Suppressor macrophage (primary cell): ENCODE measurements around the gene AKAP13.
A peak's percentile ranks its signal among the peaks of the same experiment; 100 is the strongest.

Source experiments
- DNase-seq, 4 experiments: peaks; one replicate each; pipeline ENCODE4 v3.0.0-alpha.2; 2020 to 2022

AKAP13 gene

DNA sequence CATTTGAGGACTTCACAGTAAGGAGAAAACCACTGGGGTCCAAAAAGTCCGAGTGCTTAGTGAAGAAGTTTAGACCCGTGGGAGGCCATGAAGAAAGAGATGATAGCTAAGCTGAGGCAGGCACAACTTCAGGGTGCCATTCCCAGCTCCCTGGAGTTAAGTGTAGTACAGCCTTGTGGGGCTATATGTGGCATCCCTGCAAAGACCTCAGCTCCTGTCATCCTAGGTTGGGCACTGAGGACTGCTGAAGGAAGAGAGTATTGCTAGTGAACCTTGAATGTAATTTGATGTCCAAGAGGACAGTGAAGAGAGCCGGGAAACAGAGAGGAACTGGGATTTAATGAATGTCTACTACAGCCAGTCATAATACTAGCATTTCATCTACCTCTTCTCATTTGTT is 162.1 kb downstream of the AKAP13 start:
- no peak for DNase-seq

DNA sequence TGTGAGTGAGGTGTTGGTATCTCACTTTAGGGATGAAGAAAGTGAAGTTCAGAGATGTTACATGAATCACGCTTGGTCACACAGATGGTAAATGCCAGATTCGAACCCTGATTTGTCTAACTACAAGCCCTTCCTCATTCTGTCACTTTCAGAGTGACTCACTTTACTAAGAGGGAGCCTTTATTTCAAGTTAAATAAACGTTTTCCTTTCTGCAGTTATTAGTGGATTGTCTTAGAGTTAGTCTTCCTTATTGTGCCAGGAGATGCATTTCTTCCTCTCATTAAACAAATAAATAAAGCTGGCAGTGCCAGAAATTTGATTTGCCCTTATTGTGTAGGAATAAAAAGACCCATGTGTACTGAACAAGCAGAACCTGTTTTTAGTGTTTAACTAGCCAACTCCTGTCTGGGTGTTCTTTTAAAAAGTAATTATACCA is 162.5 kb downstream of the AKAP13 start:
- DNase-seq = peak in 3 of 4 experiments; percentile 7 to 50 (median 43)

GRCh38 chr15:85543741-85544155 is 163.3 kb downstream of the AKAP13 start:
- peak; percentile 47 to 75 (median 62) for DNase-seq

- peak; percentile 68 to 97 (median 84) for DNase-seq
Observed at GRCh38 chr15:85545185-85545584, 164.8 kb downstream of the AKAP13 start.

DNA sequence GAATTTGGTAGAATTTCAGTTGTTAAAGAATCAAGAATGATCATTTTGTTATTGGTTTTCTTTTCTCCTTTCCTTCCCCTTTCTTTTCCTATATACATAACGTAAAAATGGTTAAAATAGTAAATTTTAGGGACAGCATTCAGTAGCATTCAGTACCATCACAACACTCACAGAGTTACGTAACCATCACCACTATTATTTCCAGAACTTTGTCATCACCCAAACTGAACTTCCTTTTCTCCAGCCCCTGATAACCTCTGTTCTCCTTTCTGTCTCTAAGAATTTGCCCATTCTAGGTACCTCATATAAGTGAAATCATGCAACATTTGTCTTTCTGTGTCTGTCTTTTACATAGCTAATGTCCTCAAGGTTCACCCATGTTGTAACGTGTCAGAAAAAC is 165.3 kb downstream of the AKAP13 start:
- peak; percentile 52 to 88 (median 73) for DNase-seq

DNA sequence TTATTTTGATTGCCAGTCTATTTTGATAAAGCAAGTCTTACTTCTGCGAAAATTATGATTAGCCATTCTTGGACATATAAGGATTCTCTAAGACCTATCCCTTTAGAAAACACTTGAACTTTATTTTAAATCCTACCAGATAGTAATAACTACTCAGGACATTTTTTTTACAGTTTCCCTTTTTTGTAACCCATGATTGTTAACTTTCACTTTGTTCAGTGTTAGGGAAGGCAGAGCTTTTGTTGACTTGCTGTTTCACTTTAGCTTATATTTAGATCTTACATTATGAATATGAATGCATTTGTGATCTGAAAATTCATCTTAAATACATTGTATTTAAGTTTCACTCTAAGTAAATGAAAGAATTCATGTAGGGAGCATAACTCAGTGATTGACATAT is 167.0 kb downstream of the AKAP13 start:
- peak in 2 of 4 experiments; percentile 61 to 70 for DNase-seq

DNA sequence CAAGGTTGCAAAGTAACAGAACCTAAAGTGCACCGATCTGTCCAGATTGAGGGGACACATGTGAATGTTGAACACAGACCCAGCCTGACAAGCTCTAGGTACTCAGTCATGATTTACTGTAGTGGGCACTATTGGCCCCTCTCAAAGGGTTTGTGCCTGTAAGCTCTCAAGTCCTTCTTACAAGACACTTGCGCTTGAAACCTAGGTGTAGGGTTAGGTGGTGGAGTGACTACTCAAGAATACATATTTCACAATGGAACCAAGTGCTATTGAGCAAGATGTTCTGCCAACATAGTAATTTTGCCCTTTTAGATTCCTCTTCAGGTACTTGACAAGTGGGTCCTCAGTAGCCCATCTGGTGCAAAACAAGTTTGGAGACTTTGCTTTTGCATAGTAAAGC is 169.9 kb downstream of the AKAP13 start:
- no peak for DNase-seq

GRCh38 chr15:85551221-85551832 is 170.9 kb downstream of the AKAP13 start:
- DNase-seq = no peak

DNA sequence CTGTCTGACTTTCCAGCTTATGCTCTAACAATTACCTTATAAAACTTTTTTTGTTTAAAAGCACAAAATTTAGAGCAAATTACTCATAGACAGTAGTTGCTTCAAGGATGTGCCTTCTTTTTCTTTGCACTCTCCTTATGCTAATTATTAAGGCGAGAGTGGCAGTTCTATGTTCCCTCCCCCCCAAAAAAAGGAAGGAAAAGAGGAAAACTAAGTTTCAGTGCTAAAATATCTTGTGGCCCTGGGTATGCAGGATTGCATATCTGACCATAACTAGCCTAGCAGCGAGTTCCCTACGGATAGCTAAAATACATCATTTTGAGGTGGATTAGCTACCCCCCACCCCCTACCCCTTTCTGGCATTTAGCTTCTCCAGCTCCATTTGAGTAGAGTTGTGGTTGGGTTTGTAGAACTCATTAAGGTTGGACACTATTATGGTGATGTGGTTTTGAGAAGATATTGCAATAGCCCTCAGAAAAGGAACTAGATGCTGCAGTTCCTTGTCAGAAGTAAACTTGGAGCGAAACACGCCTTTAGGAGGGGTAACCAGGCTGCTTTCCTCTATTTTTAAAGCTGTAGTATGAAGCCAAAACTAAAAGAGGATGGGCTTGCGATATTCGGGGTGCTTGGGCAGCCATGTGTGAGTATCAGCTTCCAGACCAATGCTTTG is 174.6 kb downstream of the AKAP13 start:
- peak; percentile 42 to 78 (median 68) for DNase-seq

GRCh38 chr15:85555875-85556617 is 175.6 kb downstream of the AKAP13 start:
- DNase-seq = no peak

GRCh38 chr15:85556618-85556895 is 176.2 kb downstream of the AKAP13 start:
- DNase-seq = peak in 2 of 4 experiments; percentile 29 to 32

GRCh38 chr15:85557385-85557784 is 177.0 kb downstream of the AKAP13 start:
- no peak for DNase-seq

DNA sequence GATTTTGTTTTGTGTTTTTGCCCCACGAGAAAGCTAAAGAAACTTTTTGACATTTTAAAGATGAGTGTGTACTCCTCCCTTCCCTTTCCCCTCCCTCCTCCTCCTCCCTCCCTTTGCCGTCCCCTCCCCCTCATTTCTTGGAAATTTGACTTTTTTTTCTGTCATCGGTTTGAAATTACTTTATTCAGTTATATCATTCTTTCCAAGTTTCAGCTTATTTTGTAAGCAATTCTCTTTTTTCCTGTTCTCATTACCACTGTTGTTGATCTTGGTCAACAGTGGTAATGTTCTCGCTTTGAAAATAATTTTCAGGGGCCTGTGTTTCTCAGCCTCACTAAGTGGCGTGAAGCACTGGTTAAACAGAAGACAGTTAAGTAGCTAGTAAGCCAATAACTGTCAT is 178.4 kb downstream of the AKAP13 start:
- no peak for DNase-seq

- no peak for DNase-seq
Observed at GRCh38 chr15:85559530-85559929, 179.1 kb downstream of the AKAP13 start.

DNA sequence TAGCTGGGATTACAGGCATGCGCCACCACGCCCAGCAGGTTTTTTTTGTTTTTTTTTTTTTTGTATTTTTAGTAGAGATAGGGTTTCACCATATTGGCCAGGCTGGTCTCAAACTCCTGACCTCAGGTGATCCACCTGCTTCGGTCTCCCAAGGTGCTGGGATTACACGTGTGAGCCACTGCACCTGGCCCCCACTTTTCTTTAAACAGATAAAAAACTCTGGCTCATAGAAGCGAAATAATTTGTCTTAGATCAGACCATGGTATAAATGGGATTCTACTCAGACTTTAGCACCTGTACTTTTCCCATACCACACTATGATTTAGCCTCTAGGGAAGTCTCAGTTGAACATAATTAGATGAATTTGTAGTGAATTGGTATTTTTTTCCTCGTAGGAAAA is 182.4 kb downstream of the AKAP13 start:
- no peak for DNase-seq

- no peak for DNase-seq
Observed at GRCh38 chr15:85563328-85563727, 182.9 kb downstream of the AKAP13 start.

DNA sequence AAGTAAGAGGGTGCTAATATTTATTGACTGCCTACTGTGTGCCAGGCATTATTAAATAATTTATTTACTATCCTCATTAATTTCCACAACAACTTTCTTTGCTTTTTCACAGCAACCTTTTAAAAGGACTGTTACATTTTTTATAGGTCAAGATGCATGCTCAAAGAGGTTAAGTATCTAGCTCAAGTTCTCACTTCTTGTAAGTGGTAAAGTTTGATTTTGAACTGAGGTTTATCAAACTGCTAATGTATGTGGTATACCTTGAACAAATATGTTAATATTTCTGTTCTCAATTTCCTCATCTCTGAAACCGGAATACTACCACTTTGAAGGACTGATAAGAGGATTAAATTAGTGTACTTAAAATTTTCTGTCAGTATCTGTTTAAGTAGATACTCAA is 183.3 kb downstream of the AKAP13 start:
- DNase-seq = no peak

DNA sequence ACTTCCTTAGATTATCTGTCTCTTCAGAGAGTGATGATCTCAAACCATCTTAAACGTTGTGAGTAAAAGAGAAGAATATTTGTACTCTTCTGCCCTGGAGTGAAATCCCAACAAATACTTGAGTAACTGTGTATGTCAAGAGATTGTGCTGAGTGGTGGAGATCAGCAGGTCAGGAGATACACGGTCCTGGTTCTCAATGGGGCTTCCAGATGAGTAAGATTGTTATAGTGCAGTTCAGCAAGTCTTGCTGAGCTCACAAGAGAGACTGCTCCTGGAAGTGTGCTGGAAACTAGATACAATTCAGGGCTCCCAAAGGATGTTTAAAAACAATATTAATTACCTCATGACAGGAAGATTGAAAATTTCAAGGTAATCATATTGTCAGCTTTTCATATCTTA is 184.3 kb downstream of the AKAP13 start:
- DNase-seq = peak in 2 of 4 experiments; percentile 31 to 47

- no peak for DNase-seq
Observed at GRCh38 chr15:85568261-85568808, 187.9 kb downstream of the AKAP13 start.

- peak; percentile 53 to 77 (median 68) for DNase-seq
Observed at GRCh38 chr15:85570336-85570735, 189.9 kb downstream of the AKAP13 start.

- no peak for DNase-seq
Observed at GRCh38 chr15:85571780-85572179, 191.4 kb downstream of the AKAP13 start.

DNA sequence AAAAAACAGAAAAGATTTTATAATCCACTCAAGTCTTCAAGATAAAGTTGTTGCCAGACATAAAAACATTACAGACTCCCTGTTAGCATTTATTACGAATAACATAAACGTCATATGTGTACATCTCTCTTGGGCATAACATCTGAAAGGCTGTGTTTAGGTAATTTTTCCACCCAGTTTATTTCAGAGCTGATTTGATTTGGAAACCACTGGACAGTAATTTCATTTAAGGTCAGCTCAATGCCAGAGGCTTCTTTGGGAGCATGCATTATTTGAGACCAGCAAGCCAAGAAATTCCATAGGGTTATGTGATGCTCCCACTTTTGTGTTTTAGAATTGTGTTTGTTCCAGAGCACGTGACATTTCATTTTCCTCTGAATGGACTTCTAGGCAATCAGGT is 196.0 kb downstream of the AKAP13 start:
- DNase-seq = no peak

DNA sequence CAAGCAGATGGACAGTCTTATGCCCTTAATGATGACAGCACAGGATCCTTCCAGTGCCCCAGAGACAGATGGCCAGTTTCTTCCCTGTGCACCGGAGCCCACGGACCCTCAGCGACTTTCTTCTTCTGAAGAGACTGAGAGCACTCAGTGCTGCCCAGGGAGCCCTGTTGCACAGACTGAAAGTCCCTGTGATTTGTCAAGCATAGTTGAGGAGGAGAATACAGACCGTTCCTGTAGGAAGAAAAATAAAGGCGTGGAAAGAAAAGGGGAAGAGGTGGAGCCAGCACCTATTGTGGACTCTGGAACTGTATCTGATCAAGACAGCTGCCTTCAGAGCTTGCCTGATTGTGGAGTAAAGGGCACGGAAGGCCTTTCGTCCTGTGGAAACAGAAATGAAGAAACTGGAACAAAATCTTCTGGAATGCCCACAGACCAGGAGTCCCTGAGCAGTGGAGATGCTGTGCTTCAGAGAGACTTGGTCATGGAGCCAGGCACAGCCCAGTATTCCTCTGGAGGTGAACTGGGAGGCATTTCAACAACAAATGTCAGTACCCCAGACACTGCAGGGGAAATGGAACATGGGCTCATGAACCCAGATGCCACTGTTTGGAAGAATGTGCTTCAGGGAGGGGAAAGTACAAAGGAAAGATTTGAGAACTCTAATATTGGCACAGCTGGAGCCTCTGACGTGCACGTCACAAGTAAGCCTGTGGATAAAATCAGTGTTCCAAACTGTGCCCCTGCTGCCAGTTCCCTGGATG is 198.7 kb downstream of the AKAP13 start:
- peak; percentile 69 to 82 (median 80) for DNase-seq
